DND-41 (cell line): Measurements from ENCODE around the gene ADIRF.

ENCODE experiments used
- ATAC-seq: fragments of 200-7000 bp; cut with Tn5 transposase; 3 replicates; pipeline ENCODE4 v1.9.1; 2021; ENCODE audit warnings: low read depth; ENCODE audit not compliant: insufficient read depth
- DNase-seq: peaks from one replicate; pipeline ENCODE4 v3.0.0-alpha.2; 2020
- H2AFZ ChIP-seq: 2 replicates; pipeline ENCODE4 v1.6.0; 2012; ENCODE audit warnings: low read depth, low read length
- H3K27ac ChIP-seq: 2 replicates; pipeline ENCODE4 v1.5.1; 2012; ENCODE audit warnings: low read length, inconsistent platforms
- H3K27me3 ChIP-seq: fragments of 200-600 bp; sonication (generic); 2 replicates; pipeline ENCODE4 v1.6.0; 2012; ENCODE audit warnings: low read length, mild to moderate bottlenecking, inconsistent platforms; ENCODE audit not compliant: insufficient read depth, poor library complexity
- H3K36me3 ChIP-seq: 2 replicates; pipeline ENCODE4 v1.5.1; 2012; ENCODE audit warnings: low read length, inconsistent platforms; ENCODE audit not compliant: insufficient read depth
- H3K4me1 ChIP-seq: 2 replicates; pipeline ENCODE4 v1.5.1; 2012; ENCODE audit warnings: mild to moderate bottlenecking, low read length; ENCODE audit not compliant: insufficient read depth
- H3K4me2 ChIP-seq: 2 replicates; pipeline ENCODE4 v1.6.0; 2012; ENCODE audit warnings: mild to moderate bottlenecking, moderate library complexity, low read length, inconsistent platforms; ENCODE audit not compliant: insufficient read depth
- H3K4me3 ChIP-seq, 2 experiments: fragments of 200-600 bp in 1 of 2; shearing (Covaris generic) in 1 of 2; 2 replicates each; pipeline ENCODE4 v1.5.1; 2012 to 2016; ENCODE audit warnings: inconsistent platforms in 2 of 2, low read length in 2 of 2, mild to moderate bottlenecking in 2 of 2, low read depth in 1 of 2, moderate library complexity in 1 of 2
- H3K79me2 ChIP-seq: 2 replicates; pipeline ENCODE4 v1.6.0; 2012; ENCODE audit warnings: low read length, inconsistent platforms; ENCODE audit not compliant: insufficient read depth
- H3K9ac ChIP-seq: 2 replicates; pipeline ENCODE4 v1.6.0; 2012; ENCODE audit warnings: low read depth, mild to moderate bottlenecking, inconsistent platforms, low read length, moderate library complexity
- H3K9me3 ChIP-seq: 2 replicates; pipeline ENCODE4 v1.5.1; 2012; ENCODE audit warnings: low read length, moderate library complexity, mild to moderate bottlenecking, inconsistent platforms; ENCODE audit not compliant: insufficient read depth, severe bottlenecking
- H4K20me1 ChIP-seq: 2 replicates; pipeline ENCODE4 v1.6.0; 2012; ENCODE audit warnings: low read length; ENCODE audit not compliant: insufficient read depth
- CTCF ChIP-seq: IDR thresholded peaks from 2 replicates; pipeline ENCODE4 v1.5.1; 2012; ENCODE audit warnings: borderline replicate concordance, low read length, moderate library complexity, mild to moderate bottlenecking; ENCODE audit not compliant: poor library complexity, severe bottlenecking; ENCODE audit errors: extremely low read depth
- EZH2 ChIP-seq: IDR thresholded peaks from 3 replicates; pipeline ENCODE4 v1.6.1; 2012; ENCODE audit warnings: borderline replicate concordance, low read depth, mild to moderate bottlenecking, moderate library complexity, low read length, inconsistent platforms; ENCODE audit not compliant: severe bottlenecking

ADIRF gene

GRCh38 chr10:86970162-86970981 lies 2.1 kb downstream of the ADIRF start:
- Histone ChIP-seq H2AFZ (no peak overlapping the region), H3K4me1 (no peaks in the 10 kb centered on the region), H3K9me3 (no peaks in the 10 kb centered on the region), H3K27ac (no peak overlapping the region), H3K79me2 (no peaks in the 10 kb centered on the region), H3K4me2 (no peak overlapping the region), H4K20me1 (no peaks in the 10 kb centered on the region), H3K27me3 (no peaks in the 10 kb centered on the region), H3K36me3 (no peaks in the 10 kb centered on the region), H3K4me3 (no peak overlapping the region), H3K9ac (no peak overlapping the region)
- no peak for DNase-seq
- TF ChIP-seq EZH2 (no peak), CTCF (no peak)
- ATAC-seq = no peak

- DNase-seq (no peak), ATAC-seq (no peak)
- Histone ChIP-seq H3K4me2 (no peak overlapping the region), H3K4me3 (no peak overlapping the region), H4K20me1 (no peaks in the 10 kb centered on the region), H3K9me3 (no peaks in the 10 kb centered on the region), H3K27me3 (no peaks in the 10 kb centered on the region), H3K36me3 (no peaks in the 10 kb centered on the region), H3K4me1 (no peaks in the 10 kb centered on the region), H2AFZ (no peak overlapping the region), H3K9ac (no peak overlapping the region), H3K27ac (no peak overlapping the region), H3K79me2 (no peaks in the 10 kb centered on the region)
- no peak for TF ChIP-seq EZH2
- TF ChIP-seq CTCF = no peak
Measured at GRCh38 chr10:86970982-86971231, 2.6 kb downstream of the ADIRF start.

- DNase-seq = no peak
- no peak overlapping the region for H3K4me2 ChIP-seq
- no peak for TF ChIP-seq EZH2
- TF ChIP-seq CTCF = no peak
Measured at GRCh38 chr10:86971232-86971991, 3.1 kb downstream of the ADIRF start.

More at GRCh38 chr10:86971232-86971991, 3.1 kb downstream of the ADIRF start:
- Histone ChIP-seq H3K27me3 (no peaks in the 10 kb centered on the region), H3K9me3 (no peaks in the 10 kb centered on the region), H4K20me1 (no peaks in the 10 kb centered on the region), H3K79me2 (no peaks in the 10 kb centered on the region), H3K4me3 (no peak overlapping the region), H3K36me3 (no peaks in the 10 kb centered on the region), H2AFZ (no peak overlapping the region), H3K4me1 (no peaks in the 10 kb centered on the region), H3K9ac (no peak overlapping the region), H3K27ac (no peak overlapping the region)
- ATAC-seq = no peak
